Panc1 (cell line): ENCODE results near the gene SYNM.

Source experiments
- SIN3A ChIP-seq: IDR thresholded peaks from 2 replicates; pipeline ENCODE4 v1.6.1; 2012; ENCODE audit warnings: low read depth, mild to moderate bottlenecking, low read length, moderate library complexity, borderline replicate concordance; ENCODE audit not compliant: insufficient read depth
- TF ChIP-seq, protein P1 (sequence below): fragments of 450-650 bp; IDR thresholded peaks from 2 replicates; pipeline ENCODE4 v1.5.1; 2017; ENCODE audit warnings: mild to moderate bottlenecking

DNA sequence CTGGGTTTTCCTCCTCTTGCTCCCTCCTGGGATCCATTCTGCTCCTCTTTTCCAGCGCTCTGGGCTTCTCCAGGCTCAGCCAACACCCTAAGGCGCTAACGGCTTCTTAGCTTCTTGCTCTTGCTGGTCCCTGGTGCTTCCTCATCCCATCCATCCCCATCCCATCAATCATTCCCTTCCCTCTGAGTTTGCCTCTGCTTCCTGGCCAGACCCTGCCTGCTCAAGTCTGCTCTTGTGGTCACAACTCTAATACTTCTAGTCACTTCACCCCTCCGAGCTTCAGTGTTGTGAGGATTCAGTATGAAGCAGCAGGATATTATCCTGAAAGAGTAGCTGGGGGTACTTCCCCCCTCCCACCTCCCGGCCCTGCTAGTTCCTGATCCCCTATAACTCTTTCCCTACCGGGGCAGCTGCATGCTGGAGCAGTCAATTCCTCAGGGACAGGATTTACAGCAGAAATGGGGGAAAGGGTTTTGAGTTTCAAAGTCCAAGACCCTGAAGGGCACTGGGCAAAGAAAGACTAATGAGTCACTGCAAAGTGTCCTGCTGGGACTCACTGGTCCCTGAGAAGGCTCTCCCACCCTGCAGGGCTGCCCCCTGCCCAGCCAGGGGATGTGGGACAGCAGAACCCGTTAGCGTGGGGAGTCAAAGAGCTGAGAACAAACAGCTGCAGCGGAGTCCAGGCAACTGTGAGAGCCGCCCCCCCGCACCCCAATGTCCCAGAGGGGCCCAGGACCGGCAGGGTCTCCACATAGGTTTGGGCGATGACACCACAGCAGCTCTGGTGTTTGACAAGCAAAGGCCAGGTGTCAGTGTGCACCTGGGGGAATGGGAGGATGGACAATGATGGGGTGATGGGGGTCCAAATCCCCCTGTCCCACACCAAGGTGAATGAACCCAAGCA, 2.3 kb upstream of the SYNM start:
- TF ChIP-seq, protein P1, sequence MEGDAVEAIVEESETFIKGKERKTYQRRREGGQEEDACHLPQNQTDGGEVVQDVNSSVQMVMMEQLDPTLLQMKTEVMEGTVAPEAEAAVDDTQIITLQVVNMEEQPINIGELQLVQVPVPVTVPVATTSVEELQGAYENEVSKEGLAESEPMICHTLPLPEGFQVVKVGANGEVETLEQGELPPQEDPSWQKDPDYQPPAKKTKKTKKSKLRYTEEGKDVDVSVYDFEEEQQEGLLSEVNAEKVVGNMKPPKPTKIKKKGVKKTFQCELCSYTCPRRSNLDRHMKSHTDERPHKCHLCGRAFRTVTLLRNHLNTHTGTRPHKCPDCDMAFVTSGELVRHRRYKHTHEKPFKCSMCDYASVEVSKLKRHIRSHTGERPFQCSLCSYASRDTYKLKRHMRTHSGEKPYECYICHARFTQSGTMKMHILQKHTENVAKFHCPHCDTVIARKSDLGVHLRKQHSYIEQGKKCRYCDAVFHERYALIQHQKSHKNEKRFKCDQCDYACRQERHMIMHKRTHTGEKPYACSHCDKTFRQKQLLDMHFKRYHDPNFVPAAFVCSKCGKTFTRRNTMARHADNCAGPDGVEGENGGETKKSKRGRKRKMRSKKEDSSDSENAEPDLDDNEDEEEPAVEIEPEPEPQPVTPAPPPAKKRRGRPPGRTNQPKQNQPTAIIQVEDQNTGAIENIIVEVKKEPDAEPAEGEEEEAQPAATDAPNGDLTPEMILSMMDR: no peak
- no peak for TF ChIP-seq SIN3A
